Activated CD8-positive, alpha-beta T cell treated with anti-CD3 and anti-CD28 coated beads for 36 hours (primary cell): Measurements from ENCODE around the gene SLC2A3. TPM values are rescaled to one million over a fixed set of nuclear protein-coding genes. Genes with fewer than 3 reads are reported as not detected.
"Not testable (repeated sequence)": the region's sequence is repeated elsewhere in the genome, so short reads cannot be mapped to it uniquely, and the experiment has no call there.

Experiments
- ATAC-seq: fragments of 200-7000 bp; cut with Tn5 transposase; one replicate; pipeline ENCODE4 v1.10.0; 2021; ENCODE audit warnings: mild to moderate bottlenecking, moderate library complexity
- CTCF ChIA-PET: fragments of 350-600 bp; sonication (Branson Sonifier 250); formaldehyde crosslinking; loops from one replicate; lab custom pipeline; 2021; ENCODE audit warnings: antibody characterized with exemption; lab: Charles Lee
- POLR2A ChIA-PET: fragments of 350-600 bp; sonication (Branson Sonifier 250); formaldehyde crosslinking; loops from one replicate; lab custom pipeline; 2021; ENCODE audit warnings: antibody characterized with exemption; lab: Charles Lee
- DNase-seq: peaks from one replicate; pipeline ENCODE4 v3.0.0-alpha.2; 2020
- H3K27ac Mint-ChIP-seq: one replicate; pipeline ENCODE4 v1.8.0; 2021; ENCODE audit warnings: mild to moderate bottlenecking, mixed read lengths
- H3K27me3 Mint-ChIP-seq: one replicate; pipeline ENCODE4 v1.8.0; 2021; ENCODE audit warnings: mixed read lengths
- H3K36me3 Mint-ChIP-seq: one replicate; pipeline ENCODE4 v1.8.0; 2021; ENCODE audit warnings: low read depth, mixed read lengths
- H3K4me1 Mint-ChIP-seq: one replicate; pipeline ENCODE4 v1.8.0; 2021; ENCODE audit warnings: low read depth, mixed read lengths
- H3K4me3 Mint-ChIP-seq: one replicate; pipeline ENCODE4 v1.8.0; 2021; ENCODE audit warnings: mild to moderate bottlenecking, moderate library complexity, mixed read lengths
- H3K9me3 Mint-ChIP-seq: one replicate; pipeline ENCODE4 v1.8.0; 2021; ENCODE audit warnings: mixed read lengths
- intact Hi-C: fragments of 100-400 bp; cut with micrococcal nuclease; formaldehyde crosslinking; loops from one replicate; pipeline ENCODE4 v1.10.0; 2022
- total RNA-seq, 2 experiments: library from RNA; stranded (reverse); gene quantifications; one replicate each; pipeline ENCODE4 v1.2.3, GENCODE V29; 2021
- TF ChIP-seq, protein P1 (sequence below): fragments of 200-600 bp; IDR thresholded peaks from one replicate; pipeline ENCODE4 v1.8.0; 2022; ENCODE audit warnings: antibody characterized with exemption, mild to moderate bottlenecking

The SLC2A3 gene
- total RNA-seq, 2 experiments from 2014 or later: 488 to 528 TPM

DNA sequence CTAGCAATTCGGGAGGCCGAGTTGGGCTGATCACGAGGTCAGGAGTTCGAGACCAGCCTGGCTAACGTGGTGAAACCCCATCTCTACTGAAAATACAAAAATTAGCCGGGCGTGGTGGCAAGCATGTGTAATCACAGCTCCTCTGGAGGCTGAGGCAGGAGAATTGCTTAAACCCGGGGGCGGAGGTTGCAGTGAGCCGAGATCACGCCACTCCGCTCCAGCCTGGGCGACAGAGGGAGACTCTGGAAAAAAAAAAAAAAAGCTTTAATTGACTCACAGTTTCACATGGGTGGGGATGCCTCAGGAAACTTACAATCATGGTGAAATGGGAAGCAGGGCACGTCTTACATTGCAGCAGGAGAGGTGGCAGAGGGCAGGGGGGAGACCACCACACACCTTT lies 30.6 kb upstream of the SLC2A3 start:
- H3K27me3 Mint-ChIP-seq: no peaks in the 10 kb centered on the region
- ATAC-seq (no peak), DNase-seq (peak; percentile 36)
- intact Hi-C loops: no loop called here
- peak overlapping the region; percentile 49 for H3K4me3 Mint-ChIP-seq
- peaks cover 36% of the 10 kb centered on the region for H3K36me3 Mint-ChIP-seq
- POLR2A ChIA-PET: interaction anchor here (0.7 to 3.1 kb wide), 2 partner anchors 24 to 32 kb away, joined by 4 to 20 read pairs; partner anchors contain the start of gene SLC2A3
- TF ChIP-seq, protein P1, sequence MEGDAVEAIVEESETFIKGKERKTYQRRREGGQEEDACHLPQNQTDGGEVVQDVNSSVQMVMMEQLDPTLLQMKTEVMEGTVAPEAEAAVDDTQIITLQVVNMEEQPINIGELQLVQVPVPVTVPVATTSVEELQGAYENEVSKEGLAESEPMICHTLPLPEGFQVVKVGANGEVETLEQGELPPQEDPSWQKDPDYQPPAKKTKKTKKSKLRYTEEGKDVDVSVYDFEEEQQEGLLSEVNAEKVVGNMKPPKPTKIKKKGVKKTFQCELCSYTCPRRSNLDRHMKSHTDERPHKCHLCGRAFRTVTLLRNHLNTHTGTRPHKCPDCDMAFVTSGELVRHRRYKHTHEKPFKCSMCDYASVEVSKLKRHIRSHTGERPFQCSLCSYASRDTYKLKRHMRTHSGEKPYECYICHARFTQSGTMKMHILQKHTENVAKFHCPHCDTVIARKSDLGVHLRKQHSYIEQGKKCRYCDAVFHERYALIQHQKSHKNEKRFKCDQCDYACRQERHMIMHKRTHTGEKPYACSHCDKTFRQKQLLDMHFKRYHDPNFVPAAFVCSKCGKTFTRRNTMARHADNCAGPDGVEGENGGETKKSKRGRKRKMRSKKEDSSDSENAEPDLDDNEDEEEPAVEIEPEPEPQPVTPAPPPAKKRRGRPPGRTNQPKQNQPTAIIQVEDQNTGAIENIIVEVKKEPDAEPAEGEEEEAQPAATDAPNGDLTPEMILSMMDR: no peak
- H3K9me3 Mint-ChIP-seq: no peaks in the 10 kb centered on the region
- CTCF ChIA-PET: interaction anchor here (0.8 to 9.7 kb wide), 3 partner anchors 28 to 324 kb away, joined by 3 to 162 read pairs (median 8); partner anchors contain the start of gene SLC2A3
- H3K4me1 Mint-ChIP-seq: peaks cover 23% of the 10 kb centered on the region
- H3K27ac Mint-ChIP-seq: peak overlapping the region; percentile 20

DNA sequence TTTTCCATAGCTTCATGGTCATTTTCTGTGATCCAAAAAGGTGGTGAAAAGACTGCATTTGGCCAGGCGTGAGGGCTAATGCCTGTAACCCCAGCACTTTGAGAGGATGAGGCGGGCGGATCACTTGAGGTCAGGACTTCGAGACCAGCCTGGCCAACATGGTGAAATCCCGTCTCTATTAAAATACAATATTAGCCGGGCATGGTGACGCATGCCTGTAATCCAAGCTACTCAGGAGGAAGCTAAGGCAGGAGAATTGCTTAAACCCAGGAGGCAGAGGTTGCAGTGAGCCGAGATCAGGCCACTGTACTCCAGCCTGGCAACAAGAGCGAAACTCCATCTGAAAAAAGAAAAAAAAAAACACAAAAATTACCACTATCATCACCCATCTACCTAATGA lies 28.7 kb upstream of the SLC2A3 start:
- H3K27me3 Mint-ChIP-seq, intact Hi-C loops, DNase-seq, H3K9me3 Mint-ChIP-seq, ATAC-seq, H3K27ac Mint-ChIP-seq, H3K4me3 Mint-ChIP-seq: not testable (repeated sequence)
- ChIA-PET POLR2A (interaction anchor here (3.1 kb wide), 1 partner anchor 30 kb away, joined by 20 read pairs; the partner anchor contains the start of gene SLC2A3), CTCF (interaction anchor here (9.7 kb wide), 1 partner anchor 30 kb away, joined by 162 read pairs; the partner anchor contains the start of gene SLC2A3)
- peaks cover 28% of the 10 kb centered on the region for H3K4me1 Mint-ChIP-seq
- H3K36me3 Mint-ChIP-seq: peaks cover 29% of the 10 kb centered on the region

DNA sequence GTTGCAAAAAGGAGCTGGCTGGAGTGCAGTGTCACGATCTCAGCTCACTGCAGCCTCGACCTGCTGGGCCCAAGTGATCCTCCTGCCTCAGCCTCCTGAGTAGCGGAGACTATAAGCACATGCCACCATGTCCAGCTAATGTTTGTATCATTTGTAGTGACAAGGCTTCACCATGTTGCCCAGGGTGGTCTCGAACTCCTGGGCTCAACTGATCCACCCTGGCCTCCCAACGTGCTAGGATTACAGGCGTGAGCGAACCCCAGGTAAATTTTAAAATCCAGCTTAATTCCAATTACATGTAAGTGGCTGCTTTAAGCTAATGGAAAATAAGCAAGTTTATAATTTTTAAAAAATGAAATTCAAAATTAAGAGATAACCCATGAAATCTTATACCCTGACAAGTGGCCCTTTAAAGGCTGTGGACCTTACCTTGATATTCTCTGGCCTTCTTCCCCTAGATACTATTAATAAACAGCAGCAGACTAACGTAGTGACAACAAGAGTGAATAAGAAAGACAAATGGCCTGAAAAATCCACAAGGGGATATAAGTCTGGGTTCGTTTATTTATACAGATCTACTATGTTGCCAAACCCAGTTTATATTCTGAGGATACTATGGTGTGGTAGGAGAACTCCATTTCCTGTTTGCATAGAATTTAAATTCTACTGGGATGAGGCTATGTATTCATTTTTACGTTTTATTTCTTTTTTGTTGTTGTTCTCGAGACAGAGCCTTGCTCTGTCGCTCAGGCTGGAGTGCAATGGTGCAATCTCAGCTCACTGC lies 25.6 kb upstream of the SLC2A3 start:
- no peaks in the 10 kb centered on the region for H3K27me3 Mint-ChIP-seq
- TF ChIP-seq, protein P1: no peak
- DNase-seq: no peak
- CTCF ChIA-PET: interaction anchor here (1.0 to 9.7 kb wide), 12 partner anchors 8 to 63 kb away, joined by 3 to 162 read pairs (median 4); partner anchors contain the start of gene SLC2A3
- peaks cover 35% of the 10 kb centered on the region for H3K4me1 Mint-ChIP-seq
- no peak for ATAC-seq
- intact Hi-C loops: no loop called here
- H3K36me3 Mint-ChIP-seq: peaks cover 12% of the 10 kb centered on the region
- H3K4me3 Mint-ChIP-seq: peak overlapping the region; percentile 97
- H3K9me3 Mint-ChIP-seq: no peaks in the 10 kb centered on the region
- H3K27ac Mint-ChIP-seq: peak overlapping the region; percentile 98
- POLR2A ChIA-PET: interaction anchor here (0.6 to 6.9 kb wide), 7 partner anchors 9 to 1439 kb away, joined by 3 to 142 read pairs (median 7); partner anchors contain the start of gene SLC2A3

DNA sequence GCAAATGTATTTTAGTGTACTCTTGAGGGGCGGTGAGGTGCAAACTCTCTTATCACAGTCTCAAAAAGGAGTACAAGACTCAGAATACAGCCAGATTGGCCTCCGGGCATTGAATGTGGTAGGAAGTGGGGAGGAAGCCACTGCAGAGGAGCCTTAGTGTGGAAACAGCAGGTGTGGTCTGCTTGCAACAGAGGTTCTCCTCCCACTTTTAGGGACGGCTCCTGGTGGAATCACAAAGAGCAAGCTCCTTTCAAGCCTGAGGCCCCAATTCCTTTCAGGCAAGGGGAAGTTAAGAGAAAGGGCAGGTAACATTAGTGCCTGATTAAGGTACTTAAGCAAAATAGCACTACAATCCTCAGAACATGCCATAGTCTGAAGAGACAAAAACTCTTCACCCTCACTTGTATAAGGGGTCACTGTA lies 23.7 kb upstream of the SLC2A3 start:
- peaks cover 8% of the 10 kb centered on the region for H3K36me3 Mint-ChIP-seq

DNA sequence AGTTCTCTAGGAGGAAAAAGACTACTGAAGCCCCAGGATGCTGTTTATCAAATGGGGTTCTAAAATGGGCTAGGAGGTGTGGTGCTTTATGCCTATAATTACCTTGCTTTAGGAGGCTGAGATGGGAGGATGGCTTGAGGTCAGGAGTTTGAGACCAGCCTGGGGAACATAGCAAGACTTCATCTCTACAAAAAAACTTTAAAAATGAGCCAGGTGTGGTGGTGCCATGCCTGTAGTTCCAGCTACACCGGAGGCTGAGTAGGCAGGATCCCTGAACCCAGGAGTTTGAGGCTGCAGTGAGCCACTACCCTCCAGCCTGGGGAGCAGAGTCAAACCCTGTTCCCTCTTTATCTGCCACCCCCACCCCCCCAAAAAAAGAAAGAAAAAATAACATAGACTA lies 23.3 kb upstream of the SLC2A3 start:
- intact Hi-C loops: no loop called here
- Mint-ChIP-seq H3K36me3 (peaks cover 8% of the 10 kb centered on the region), H3K27ac (peak overlapping the region; percentile 98), H3K4me3 (peak overlapping the region; percentile 97), H3K27me3 (no peaks in the 10 kb centered on the region), H3K4me1 (peaks cover 35% of the 10 kb centered on the region), H3K9me3 (no peaks in the 10 kb centered on the region)
- ChIA-PET POLR2A (interaction anchor here (1.0 to 6.9 kb wide), 6 partner anchors 11 to 107 kb away, joined by 3 to 142 read pairs (median 5); partner anchors contain the start of genes C3AR1 and SLC2A3), CTCF (interaction anchor here (1.8 to 9.7 kb wide), 4 partner anchors 11 to 25 kb away, joined by 4 to 162 read pairs (median 17); partner anchors contain the start of gene SLC2A3)
- ATAC-seq (peak; percentile 5), DNase-seq (no peak)
- TF ChIP-seq, protein P1: no peak

More for the DNA sequence above, 23.7 kb upstream of the SLC2A3 start:
- Mint-ChIP-seq H3K4me3 (peak overlapping the region; percentile 97), H3K9me3 (no peaks in the 10 kb centered on the region), H3K4me1 (peaks cover 35% of the 10 kb centered on the region), H3K27me3 (no peaks in the 10 kb centered on the region), H3K27ac (peak overlapping the region; percentile 98)
- intact Hi-C loops: loop anchor here (1.0 kb wide), 1 partner anchor 23 kb away; the partner anchor contains the start of gene SLC2A3
- TF ChIP-seq, protein P1: no peak
- ChIA-PET CTCF (interaction anchor here (1.6 to 9.7 kb wide), 8 partner anchors 10 to 100 kb away, joined by 3 to 162 read pairs (median 11); partner anchors contain the start of gene SLC2A3), POLR2A (interaction anchor here (1.0 to 6.9 kb wide), 6 partner anchors 11 to 107 kb away, joined by 3 to 142 read pairs (median 5); partner anchors contain the start of genes C3AR1 and SLC2A3)
- DNase-seq: peak; percentile 63
- ATAC-seq: peak; percentile 43

DNA sequence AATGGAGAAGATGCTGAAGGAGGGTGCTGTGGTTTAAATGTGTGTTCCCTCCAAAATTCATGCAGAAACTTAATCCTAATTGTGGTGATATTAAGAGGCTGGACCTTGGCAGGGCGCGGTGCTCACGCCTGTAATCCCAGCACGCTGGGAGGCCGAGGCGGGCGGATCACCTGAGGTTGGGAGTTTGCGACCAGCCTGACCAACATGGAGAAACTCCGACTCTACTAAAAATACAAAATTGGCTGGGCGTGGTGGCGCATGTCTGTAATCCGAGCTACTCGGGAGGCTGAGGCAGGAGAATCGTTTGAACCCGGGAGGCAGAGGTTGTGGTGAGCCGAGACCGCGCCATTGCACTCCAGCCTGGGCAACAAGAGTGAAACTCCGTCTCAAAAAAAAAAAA lies 18.9 kb upstream of the SLC2A3 start:
- H3K4me3 Mint-ChIP-seq, H3K9me3 Mint-ChIP-seq: not testable (repeated sequence)

DNA sequence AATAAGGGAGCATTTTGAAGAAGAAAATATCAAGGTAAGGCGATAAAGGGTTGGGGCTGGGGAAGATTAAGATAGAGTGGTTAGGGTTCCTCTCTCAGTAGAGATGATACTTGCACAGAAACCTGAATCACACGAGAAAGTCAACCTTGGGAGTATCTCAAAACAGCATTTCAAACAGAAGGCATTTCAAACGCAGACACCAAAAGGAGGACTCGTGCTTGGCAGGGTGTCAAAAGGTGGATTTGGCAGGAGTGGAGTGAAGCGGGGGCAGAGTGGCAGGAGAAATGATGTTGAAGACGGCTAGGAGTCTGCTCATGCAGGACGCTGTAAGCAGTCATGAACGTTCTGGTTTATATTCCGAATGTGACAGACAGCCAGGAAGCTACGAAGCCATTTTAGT lies 18.4 kb upstream of the SLC2A3 start:
- intact Hi-C loops, H3K4me3 Mint-ChIP-seq, H3K27ac Mint-ChIP-seq, POLR2A ChIA-PET, ATAC-seq, CTCF ChIA-PET, H3K27me3 Mint-ChIP-seq, DNase-seq, H3K9me3 Mint-ChIP-seq, H3K36me3 Mint-ChIP-seq: not testable (repeated sequence)
- H3K4me1 Mint-ChIP-seq: peaks cover 16% of the 10 kb centered on the region

More for the DNA sequence above, 18.9 kb upstream of the SLC2A3 start:
- H3K27ac Mint-ChIP-seq, DNase-seq, CTCF ChIA-PET, intact Hi-C loops, H3K36me3 Mint-ChIP-seq, H3K27me3 Mint-ChIP-seq, POLR2A ChIA-PET, ATAC-seq: not testable (repeated sequence)
- peaks cover 21% of the 10 kb centered on the region for H3K4me1 Mint-ChIP-seq
